Mesenchymal stem cell (in vitro differentiated cells and primary cell): Measurements from ENCODE around the gene NEGR1.
A peak's percentile ranks its signal among the peaks of the same experiment; 100 is the strongest.

Source experiments
- DNase-seq: peaks from one replicate; pipeline ENCODE4 v3.0.0-alpha.2; 2013
- H2AFZ ChIP-seq: one replicate; pipeline ENCODE4 v1.6.1; 2013; ENCODE audit warnings: low read depth, mild to moderate bottlenecking, control low read depth, inconsistent platforms, low read length, moderate library complexity
- H2AK5ac ChIP-seq: 2 replicates; pipeline ENCODE4 v1.6.1; 2013; ENCODE audit warnings: low read length, moderate library complexity, mild to moderate bottlenecking, inconsistent platforms; ENCODE audit not compliant: severe bottlenecking
- H2BK120ac ChIP-seq: one replicate; pipeline ENCODE4 v1.6.1; 2013; ENCODE audit warnings: low read depth, mild to moderate bottlenecking, inconsistent platforms, low read length, moderate library complexity
- H2BK12ac ChIP-seq, 2 experiments: one replicate each; pipeline ENCODE4 v1.6.1; 2013; ENCODE audit warnings: inconsistent platforms in 2 of 2, low read length in 2 of 2, mild to moderate bottlenecking in 2 of 2, moderate library complexity in 2 of 2, control low read depth in 1 of 2
- H2BK15ac ChIP-seq: one replicate; pipeline ENCODE4 v1.6.1; 2013; ENCODE audit warnings: mild to moderate bottlenecking, low read depth, inconsistent platforms; ENCODE audit not compliant: poor library complexity, severe bottlenecking
- H2BK5ac ChIP-seq: 2 replicates; pipeline ENCODE4 v1.6.1; 2013; ENCODE audit warnings: low read depth, mild to moderate bottlenecking, low read length, control low read depth, inconsistent platforms; ENCODE audit not compliant: poor library complexity, severe bottlenecking
- H3K14ac ChIP-seq, 2 experiments: one replicate each; pipeline ENCODE4 v1.6.1; 2013; ENCODE audit warnings: inconsistent platforms in 2 of 2, low read length in 2 of 2, control low read depth in 1 of 2, mild to moderate bottlenecking in 1 of 2, moderate library complexity in 1 of 2
- H3K18ac ChIP-seq, 2 experiments: one replicate each; pipeline ENCODE4 v1.6.1; 2013; ENCODE audit warnings: inconsistent platforms in 2 of 2, low read length in 2 of 2, control low read depth in 1 of 2, low read depth in 1 of 2, mild to moderate bottlenecking in 1 of 2
- H3K23ac ChIP-seq, 2 experiments: one replicate each; pipeline ENCODE4 v1.6.1; 2013; ENCODE audit warnings: inconsistent platforms in 2 of 2, low read length in 2 of 2, mild to moderate bottlenecking in 2 of 2, moderate library complexity in 2 of 2, control low read depth in 1 of 2
- H3K27ac ChIP-seq: 2 replicates; pipeline ENCODE4 v1.5.1; 2013; ENCODE audit warnings: mild to moderate bottlenecking, moderate library complexity, low read length, control low read depth, inconsistent platforms; ENCODE audit not compliant: poor library complexity, severe bottlenecking
- H3K27me3 ChIP-seq, 2 experiments: 2 replicates each; pipeline versions ENCODE4 v1.6.1 to v1.7.0; 2013; ENCODE audit warnings: low read length in 2 of 2, mild to moderate bottlenecking in 2 of 2, moderate library complexity in 2 of 2, control low read depth in 1 of 2, inconsistent platforms in 1 of 2; ENCODE audit not compliant: control insufficient read depth in 1 of 2, insufficient read depth in 1 of 2
- H3K36me3 ChIP-seq, 2 experiments: 2 replicates each; pipeline versions ENCODE4 v1.6.1 to v1.7.0; 2013; ENCODE audit warnings: low read length in 2 of 2, control low read depth in 1 of 2, inconsistent platforms in 1 of 2, low read depth in 1 of 2, mild to moderate bottlenecking in 1 of 2; ENCODE audit not compliant: insufficient read depth in 2 of 2, control insufficient read depth in 1 of 2
- H3K4ac ChIP-seq, 2 experiments: one replicate each; pipeline ENCODE4 v1.6.1; 2013; ENCODE audit warnings: inconsistent platforms in 2 of 2, low read length in 2 of 2, mild to moderate bottlenecking in 2 of 2, moderate library complexity in 2 of 2, control low read depth in 1 of 2, low read depth in 1 of 2
- H3K4me1 ChIP-seq: 2 replicates; pipeline ENCODE4 v1.6.1; 2013; ENCODE audit warnings: low read depth, low read length, control low read depth; ENCODE audit not compliant: control insufficient read depth, insufficient read depth
- H3K4me2 ChIP-seq: 2 replicates; pipeline ENCODE4 v1.6.1; 2013; ENCODE audit warnings: low read length, mild to moderate bottlenecking, inconsistent platforms; ENCODE audit not compliant: poor library complexity, severe bottlenecking
- H3K4me3 ChIP-seq, 2 experiments: 2 replicates each; pipeline versions ENCODE4 v1.5.1 to v1.7.0; 2013; ENCODE audit warnings: low read length in 2 of 2, mild to moderate bottlenecking in 2 of 2, control low read depth in 1 of 2, low read depth in 1 of 2; ENCODE audit not compliant: insufficient read depth in 1 of 2
- H3K79me1 ChIP-seq: replicated peaks from 2 replicates; pipeline ENCODE4 v1.6.1; 2013; ENCODE audit warnings: mild to moderate bottlenecking, control low read depth, low read length, inconsistent platforms; ENCODE audit not compliant: poor library complexity, severe bottlenecking
- H3K9ac ChIP-seq: 2 replicates; pipeline ENCODE4 v1.7.0; 2013; ENCODE audit warnings: mild to moderate bottlenecking, low read length, moderate library complexity
- H3K9me3 ChIP-seq: 2 replicates; pipeline ENCODE4 v1.7.0; 2013; ENCODE audit warnings: mild to moderate bottlenecking, low read length; ENCODE audit not compliant: control insufficient read depth
- H4K8ac ChIP-seq: one replicate; pipeline ENCODE4 v1.6.1; 2013; ENCODE audit warnings: inconsistent platforms, mild to moderate bottlenecking, low read length, moderate library complexity
- H4K91ac ChIP-seq: one replicate; pipeline ENCODE4 v1.6.1; 2013; ENCODE audit warnings: mild to moderate bottlenecking, low read length, inconsistent platforms
- WGBS: methylation state at CpG from one replicate; pipeline ENCODE4 v1.1.7; 2013; ENCODE audit warnings: mixed read lengths; 5-methylcytosine and 5-hydroxymethylcytosine counted together

NEGR1 gene

DNA sequence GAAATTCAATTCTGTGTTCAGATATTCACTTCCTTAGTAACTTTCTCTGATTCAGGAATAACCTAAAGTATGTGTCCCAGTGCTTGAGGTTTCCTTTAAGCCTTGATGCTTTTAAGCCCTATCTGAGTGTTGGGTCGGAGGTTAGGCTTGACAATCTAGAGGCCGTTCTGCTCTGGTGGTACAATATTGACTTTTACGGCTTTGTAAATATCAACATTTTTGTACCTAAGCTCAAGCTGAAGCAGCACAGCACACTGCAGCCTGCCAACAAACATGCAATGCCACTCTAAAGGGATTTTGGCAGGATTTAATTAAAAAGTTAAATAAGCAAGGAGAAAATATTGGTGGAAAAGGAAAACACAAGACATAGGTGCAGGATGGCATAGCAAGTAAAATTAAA, 279.2 kb downstream of the NEGR1 start:
- H3K14ac ChIP-seq = no peak overlapping the region
- no peaks in the 10 kb centered on the region for H3K36me3 ChIP-seq
- no peaks in the 10 kb centered on the region for H3K27me3 ChIP-seq
- H2BK5ac ChIP-seq = no peak overlapping the region
- H3K4me2 ChIP-seq = no peak overlapping the region
- H4K91ac ChIP-seq = no peak overlapping the region
- H2BK12ac ChIP-seq = no peak overlapping the region
- H3K4ac ChIP-seq = no peak overlapping the region
- no peak for DNase-seq
- no peaks in the 10 kb centered on the region for H3K9me3 ChIP-seq
- 43% methylated on average over 3 of the region's 3 CpGs for WGBS
- H4K8ac ChIP-seq = no peak overlapping the region
- no peak overlapping the region for H3K4me3 ChIP-seq
- H3K23ac ChIP-seq = no peak overlapping the region
- H3K79me1 ChIP-seq = peaks cover 5% of the 10 kb centered on the region
- H2BK15ac ChIP-seq = no peak overlapping the region
- H3K27ac ChIP-seq = no peak overlapping the region
- no peak overlapping the region for H2AFZ ChIP-seq
- no peak overlapping the region for H3K18ac ChIP-seq
- H3K4me1 ChIP-seq = no peaks in the 10 kb centered on the region
- no peak overlapping the region for H2AK5ac ChIP-seq
- H2BK120ac ChIP-seq = no peak overlapping the region
- no peak overlapping the region for H3K9ac ChIP-seq

DNA sequence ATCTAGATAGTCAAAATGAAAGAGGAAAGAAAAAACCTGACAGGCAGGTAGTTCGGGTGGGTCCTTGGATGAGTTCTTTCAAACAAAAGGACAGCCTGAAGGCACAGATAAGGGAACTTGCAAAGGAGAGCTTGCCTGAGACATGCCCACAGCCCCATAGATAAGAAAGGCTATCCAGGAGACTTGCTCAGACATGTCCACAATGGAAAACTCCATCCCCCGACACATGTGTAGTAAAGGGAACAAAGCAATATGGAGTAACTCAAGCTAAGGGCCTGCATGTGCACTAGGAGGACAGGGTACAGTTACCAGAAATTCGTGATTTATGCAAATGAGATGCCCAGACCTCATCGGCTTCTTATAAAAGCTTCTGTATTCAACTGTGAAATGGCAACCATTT, 281.5 kb downstream of the NEGR1 start:
- Histone ChIP-seq H3K14ac (no peak overlapping the region), H3K23ac (no peak overlapping the region), H3K27me3 (no peaks in the 10 kb centered on the region), H3K36me3 (no peaks in the 10 kb centered on the region), H3K9ac (no peak overlapping the region), H3K27ac (no peak overlapping the region), H3K9me3 (no peaks in the 10 kb centered on the region), H2BK15ac (no peak overlapping the region), H2BK12ac (no peak overlapping the region), H3K4ac (peak overlapping the region in 1 of 2 experiments; percentile 73), H3K18ac (peak overlapping the region in 1 of 2 experiments; percentile 72), H2AK5ac (no peak overlapping the region), H2AFZ (peak overlapping the region; percentile 31), H2BK5ac (peak overlapping the region; percentile 51), H2BK120ac (no peak overlapping the region), H3K4me3 (no peak overlapping the region), H4K8ac (peak overlapping the region; percentile 30), H3K4me2 (no peak overlapping the region), H4K91ac (no peak overlapping the region), H3K79me1 (peaks cover 5% of the 10 kb centered on the region), H3K4me1 (no peaks in the 10 kb centered on the region)
- WGBS = 87% methylated on average over 4 of the region's 4 CpGs
- no peak for DNase-seq

DNA sequence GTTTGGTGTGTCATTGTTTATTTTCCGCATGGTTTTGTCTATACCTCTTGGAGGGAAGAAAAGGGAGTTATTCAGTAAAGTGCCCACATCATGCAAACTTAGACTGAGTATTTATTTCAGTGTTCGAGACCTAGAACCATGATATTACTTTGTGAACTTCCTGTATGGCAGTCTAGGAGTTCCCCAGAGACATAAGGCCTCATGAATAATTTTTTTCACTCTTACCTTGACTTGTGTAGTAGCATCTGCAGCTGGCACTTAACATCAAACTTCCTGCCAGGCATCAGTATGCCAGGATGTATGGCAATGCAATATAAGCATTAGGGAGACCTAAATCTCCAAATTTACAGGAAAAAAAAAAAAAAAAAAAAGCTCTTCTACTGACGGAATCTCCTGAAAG, 287.7 kb downstream of the NEGR1 start:
- H3K9me3 ChIP-seq = no peaks in the 10 kb centered on the region
- no peak overlapping the region for H3K4me3 ChIP-seq
- H2AFZ ChIP-seq = no peak overlapping the region

DNA sequence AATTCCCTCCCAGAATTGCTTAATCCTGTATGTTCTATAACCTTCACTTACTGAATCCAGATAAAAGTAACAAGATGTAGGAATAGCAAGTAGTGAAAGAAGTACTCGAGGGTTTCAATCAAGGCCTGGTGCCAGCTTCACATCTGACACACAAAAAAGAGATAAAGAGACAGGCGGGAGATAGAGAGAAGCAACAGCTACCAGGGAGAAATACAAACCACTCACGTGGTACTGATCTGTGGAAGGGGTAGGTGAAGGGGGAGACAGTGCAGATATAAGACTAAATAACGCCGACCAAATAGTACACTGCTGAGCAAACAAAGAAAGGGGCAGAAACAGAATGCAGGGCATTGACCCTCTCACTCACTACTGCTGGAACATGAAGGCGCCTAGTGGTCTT, 295.2 kb downstream of the NEGR1 start:
- H2BK5ac ChIP-seq = no peak overlapping the region
- no peaks in the 10 kb centered on the region for H3K27me3 ChIP-seq
- H4K8ac ChIP-seq = no peak overlapping the region

More for the DNA sequence above, 287.7 kb downstream of the NEGR1 start:
- H3K79me1 ChIP-seq = peaks cover 1% of the 10 kb centered on the region
- no peak overlapping the region for H2BK12ac ChIP-seq
- H2BK120ac ChIP-seq = no peak overlapping the region
- H2BK15ac ChIP-seq = no peak overlapping the region
- H4K8ac ChIP-seq = no peak overlapping the region
- no peak overlapping the region for H4K91ac ChIP-seq
- H3K27me3 ChIP-seq = no peaks in the 10 kb centered on the region
- WGBS = 87% methylated on average over 1 of the region's 3 CpGs
- no peak overlapping the region for H3K14ac ChIP-seq
- H3K23ac ChIP-seq = no peak overlapping the region
- H3K18ac ChIP-seq = no peak overlapping the region
- no peak overlapping the region for H2AK5ac ChIP-seq
- no peaks in the 10 kb centered on the region for H3K36me3 ChIP-seq
- no peak for DNase-seq
- no peak overlapping the region for H2BK5ac ChIP-seq
- no peak overlapping the region for H3K9ac ChIP-seq
- H3K27ac ChIP-seq = no peak overlapping the region
- no peak overlapping the region for H3K4me2 ChIP-seq
- no peaks in the 10 kb centered on the region for H3K4me1 ChIP-seq
- H3K4ac ChIP-seq = no peak overlapping the region

More for the DNA sequence above, 295.2 kb downstream of the NEGR1 start:
- Histone ChIP-seq H3K4ac (no peak overlapping the region), H4K91ac (no peak overlapping the region), H3K9ac (no peak overlapping the region), H2BK120ac (no peak overlapping the region), H3K18ac (no peak overlapping the region), H3K36me3 (no peaks in the 10 kb centered on the region), H3K14ac (no peak overlapping the region), H3K9me3 (no peaks in the 10 kb centered on the region), H3K4me2 (no peak overlapping the region), H3K4me3 (no peak overlapping the region), H2BK15ac (no peak overlapping the region), H2BK12ac (no peak overlapping the region), H3K79me1 (peaks cover 7% of the 10 kb centered on the region), H3K4me1 (no peaks in the 10 kb centered on the region), H2AK5ac (no peak overlapping the region), H2AFZ (no peak overlapping the region), H3K23ac (no peak overlapping the region), H3K27ac (no peak overlapping the region)
- WGBS = 94% methylated on average over 5 of the region's 6 CpGs
- DNase-seq = no peak
